ENCODE results near the gene SCAMP2. TPM values are rescaled to one million over a fixed set of nuclear protein-coding genes. Genes with fewer than 3 reads are reported as not detected.

The SCAMP2 gene
- polyA plus RNA-seq, 1 experiment, result 116 TPM

DNA sequence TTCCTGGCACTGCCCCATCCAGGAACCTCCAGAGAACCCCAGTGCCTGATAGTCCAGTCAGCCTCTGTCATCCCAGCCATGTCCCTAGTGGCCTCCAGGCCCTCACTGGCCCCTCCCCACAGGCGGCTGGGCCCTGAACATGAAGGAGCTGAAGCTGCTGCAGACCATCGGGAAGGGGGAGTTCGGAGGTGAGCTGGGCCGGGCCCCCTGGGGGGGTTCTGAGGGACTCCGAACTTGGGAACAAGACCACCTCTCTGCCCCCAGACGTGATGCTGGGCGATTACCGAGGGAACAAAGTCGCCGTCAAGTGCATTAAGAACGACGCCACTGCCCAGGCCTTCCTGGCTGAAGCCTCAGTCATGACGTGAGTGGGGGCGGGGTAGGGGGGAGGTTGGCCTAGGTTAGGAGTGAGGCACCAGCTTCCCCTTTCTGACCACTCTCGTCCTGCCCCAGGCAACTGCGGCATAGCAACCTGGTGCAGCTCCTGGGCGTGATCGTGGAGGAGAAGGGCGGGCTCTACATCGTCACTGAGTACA is 72.5 kb downstream of the SCAMP2 start:
- Histone ChIP-seq H3K27ac (ENCODE audit: low read depth, low read length) (no peak overlapping the region), H3K27me3 (ENCODE audit: control insufficient read depth, insufficient read depth, low read length) (no peaks in the 10 kb centered on the region), H3K9me3 (ENCODE audit: control insufficient read depth, insufficient read depth, low read length) (no peaks in the 10 kb centered on the region; the same call in 1 of the 2 replicates), H3K4me3 (ENCODE audit: low read depth, low read length) (no peak overlapping the region)
- TF ChIP-seq CTCF (IDR thresholded peaks at IDR 0.05; ENCODE audit: low read depth, low read length), result no peak
- no peak for DNase-seq (ENCODE audit: low read depth, low spot score)
- ChIA-PET POLR2A (interaction anchor here (0.7 kb wide), 1 partner anchor 17 kb away, joined by 3 read pairs; no protein-coding TSS in a partner anchor), CTCF (interaction anchor here (0.7 to 1.9 kb wide), 7 partner anchors 9 to 30 kb away, joined by 3 to 22 read pairs (median 4); no protein-coding TSS in a partner anchor)

DNA sequence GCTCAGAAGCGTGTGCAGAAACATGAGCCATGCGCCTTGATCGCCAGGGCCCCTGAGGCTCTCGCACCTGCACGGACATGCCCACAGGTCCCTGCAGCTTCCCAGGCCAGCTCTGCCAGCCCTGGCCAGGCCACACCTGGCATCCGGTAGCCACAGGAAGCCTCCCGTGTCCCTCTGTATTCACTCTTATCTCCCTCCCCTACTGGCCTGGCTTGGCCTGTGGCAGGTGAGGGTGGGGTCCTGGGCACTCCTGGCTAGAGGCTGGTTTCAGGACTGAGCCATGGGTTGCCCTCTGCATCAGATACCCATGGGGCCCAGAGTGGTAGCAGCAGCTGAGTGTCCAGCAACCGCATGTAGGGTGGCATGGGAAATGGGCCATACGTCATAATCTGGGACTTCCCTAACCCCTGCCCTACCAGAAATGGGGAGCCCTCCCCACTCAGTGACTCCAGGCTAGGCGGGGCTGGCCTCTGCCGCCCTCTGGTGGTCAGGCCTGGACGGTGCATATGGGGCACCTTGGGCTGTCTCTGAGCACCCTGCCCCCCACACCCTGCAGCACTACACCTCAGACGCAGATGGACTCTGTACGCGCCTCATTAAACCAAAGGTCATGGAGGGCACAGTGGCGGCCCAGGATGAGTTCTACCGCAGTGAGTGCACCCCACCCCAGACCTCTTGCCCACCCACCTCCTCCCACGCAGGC is 73.2 kb downstream of the SCAMP2 start:
- no peak for DNase-seq (ENCODE audit: low read depth, low spot score)
- ChIA-PET CTCF (interaction anchor here (0.6 to 1.9 kb wide), 17 partner anchors 8 to 134 kb away, joined by 3 to 22 read pairs (median 5); no protein-coding TSS in a partner anchor), POLR2A (interaction anchor here (0.7 kb wide), 1 partner anchor 16 kb away, joined by 3 read pairs; no protein-coding TSS in a partner anchor)
- no peaks in the 10 kb centered on the region for H3K27me3 ChIP-seq (ENCODE audit: control insufficient read depth, insufficient read depth, low read length)
- no peak overlapping the region for H3K27ac ChIP-seq (ENCODE audit: low read depth, low read length)
- H3K4me3 ChIP-seq (ENCODE audit: low read depth, low read length), result no peak overlapping the region
- H3K9me3 ChIP-seq (ENCODE audit: control insufficient read depth, insufficient read depth, low read length), result no peaks in the 10 kb centered on the region; the same call in 1 of the 2 replicates
- peak; percentile 98 for TF ChIP-seq CTCF (IDR thresholded peaks at IDR 0.05; ENCODE audit: low read depth, low read length)

DNA sequence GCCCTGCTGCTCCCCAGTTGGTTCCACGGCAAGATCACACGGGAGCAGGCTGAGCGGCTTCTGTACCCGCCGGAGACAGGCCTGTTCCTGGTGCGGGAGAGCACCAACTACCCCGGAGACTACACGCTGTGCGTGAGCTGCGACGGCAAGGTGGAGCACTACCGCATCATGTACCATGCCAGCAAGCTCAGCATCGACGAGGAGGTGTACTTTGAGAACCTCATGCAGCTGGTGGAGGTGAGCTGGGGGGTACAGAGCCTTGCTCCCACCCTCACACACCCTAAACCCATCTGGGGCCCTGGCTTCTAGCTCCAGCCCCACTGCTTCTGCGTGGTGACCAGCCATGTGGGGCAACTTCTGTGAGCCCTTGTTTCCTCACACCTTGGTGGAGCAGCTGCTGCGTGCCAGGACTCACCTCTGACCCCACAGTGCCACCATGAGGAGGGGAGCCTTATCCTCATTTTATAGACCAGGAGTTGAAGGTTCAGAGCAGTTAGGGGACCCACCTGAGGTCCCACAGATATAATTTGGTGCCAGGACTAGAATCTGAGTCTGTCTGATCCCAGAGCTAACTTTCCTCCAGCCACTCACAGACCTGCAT is 73.8 kb downstream of the SCAMP2 start:
- CTCF ChIA-PET, result interaction anchor here (0.6 to 1.9 kb wide), 14 partner anchors 7 to 134 kb away, joined by 3 to 22 read pairs (median 5); no protein-coding TSS in a partner anchor
- POLR2A ChIA-PET, result no interaction called here
- DNase-seq (ENCODE audit: low read depth, low spot score), result no peak
- no peak for TF ChIP-seq CTCF (IDR thresholded peaks at IDR 0.05; ENCODE audit: low read depth, low read length)
- H3K9me3 ChIP-seq (ENCODE audit: control insufficient read depth, insufficient read depth, low read length), result no peaks in the 10 kb centered on the region; the same call in 1 of the 2 replicates
- no peaks in the 10 kb centered on the region for H3K27me3 ChIP-seq (ENCODE audit: control insufficient read depth, insufficient read depth, low read length)
- H3K27ac ChIP-seq (ENCODE audit: low read depth, low read length), result no peak overlapping the region
- no peak overlapping the region for H3K4me3 ChIP-seq (ENCODE audit: low read depth, low read length)

GRCh38 chr15:74798388-74799254 is 74.5 kb downstream of the SCAMP2 start:
- H3K9me3 ChIP-seq (ENCODE audit: control insufficient read depth, insufficient read depth, low read length), result no peaks in the 10 kb centered on the region; the same call in 1 of the 2 replicates
- no peak for DNase-seq (ENCODE audit: low read depth, low spot score)
- ChIA-PET POLR2A (no interaction called here), CTCF (interaction anchor here (0.7 to 1.5 kb wide), 6 partner anchors 9 to 133 kb away, joined by 3 to 14 read pairs (median 4); no protein-coding TSS in a partner anchor)
- no peak overlapping the region for H3K27ac ChIP-seq (ENCODE audit: low read depth, low read length)
- no peaks in the 10 kb centered on the region for H3K27me3 ChIP-seq (ENCODE audit: control insufficient read depth, insufficient read depth, low read length)
- no peak overlapping the region for H3K4me3 ChIP-seq (ENCODE audit: low read depth, low read length)
- TF ChIP-seq CTCF (IDR thresholded peaks at IDR 0.05; ENCODE audit: low read depth, low read length), result no peak

Measured in AG04450 (cell line).